Non-pigmented ciliary epithelial cell (primary cell): ENCODE measurements around the gene CTIF.

Source experiments
- DNase-seq: peaks from one replicate; pipeline ENCODE4 v3.0.0-alpha.2; 2010; ENCODE audit warnings: low read depth

The CTIF gene

GRCh38 chr18:48753691-48754090 is 214.9 kb downstream of the CTIF start:
- no peak for DNase-seq

DNA sequence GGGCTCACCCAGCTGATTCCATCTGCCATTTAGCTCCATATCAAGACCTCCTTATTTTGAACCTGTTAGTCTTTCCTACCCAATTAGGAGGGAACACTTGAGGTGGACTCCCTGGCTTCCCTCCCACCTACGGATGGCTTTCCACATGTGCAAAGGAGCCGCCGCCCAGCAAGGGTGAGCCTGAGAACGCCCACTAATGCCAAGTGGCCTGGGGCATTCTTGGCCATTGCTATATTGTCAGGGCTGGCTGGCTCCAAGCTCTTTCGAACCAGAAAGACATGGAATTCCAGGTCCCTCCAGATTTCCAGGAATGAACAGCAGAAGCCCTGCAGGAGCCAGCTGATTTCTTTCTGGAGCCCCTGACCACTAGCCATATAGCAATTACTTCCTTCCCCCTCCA is 215.7 kb downstream of the CTIF start:
- no peak for DNase-seq

- no peak for DNase-seq
These were observed 216.2 kb downstream of the CTIF start for GRCh38 chr18:48754993-48755473.

DNA sequence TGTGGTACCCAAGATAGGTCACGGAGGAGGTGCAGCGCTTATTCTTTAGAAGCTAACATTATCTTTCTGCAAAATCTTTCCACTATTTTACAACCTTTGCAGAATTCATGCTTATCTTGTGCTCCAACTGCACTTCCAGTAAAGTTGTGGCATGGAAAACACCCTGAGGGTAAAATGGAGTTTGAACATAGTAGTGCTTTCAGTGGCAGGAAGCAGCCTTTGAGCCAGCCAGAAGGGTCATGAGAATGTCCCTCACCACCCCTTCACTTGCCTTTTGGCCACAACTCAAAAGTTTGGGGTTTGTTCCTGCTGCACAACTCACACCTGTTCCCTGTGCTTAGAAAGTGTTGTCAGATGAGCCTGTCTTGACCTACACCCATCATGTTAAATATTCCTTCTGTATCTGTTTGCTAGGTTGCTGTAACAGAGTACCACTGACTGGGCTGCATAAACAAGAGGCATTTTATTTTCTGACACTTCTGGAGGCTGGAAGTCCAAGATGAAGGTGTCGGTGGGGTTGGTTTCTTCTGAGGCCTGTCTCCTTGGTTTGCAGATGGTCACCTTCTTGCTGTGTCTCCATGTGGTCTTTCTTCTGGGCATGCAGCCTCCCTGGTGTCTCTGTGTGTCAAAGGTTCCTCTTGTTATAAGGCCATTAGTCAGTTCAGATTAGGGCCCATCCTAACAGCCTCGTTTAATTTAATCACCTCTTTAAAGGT is 217.8 kb downstream of the CTIF start:
- DNase-seq = no peak

GRCh38 chr18:48757367-48757766 is 218.5 kb downstream of the CTIF start:
- no peak for DNase-seq

DNA sequence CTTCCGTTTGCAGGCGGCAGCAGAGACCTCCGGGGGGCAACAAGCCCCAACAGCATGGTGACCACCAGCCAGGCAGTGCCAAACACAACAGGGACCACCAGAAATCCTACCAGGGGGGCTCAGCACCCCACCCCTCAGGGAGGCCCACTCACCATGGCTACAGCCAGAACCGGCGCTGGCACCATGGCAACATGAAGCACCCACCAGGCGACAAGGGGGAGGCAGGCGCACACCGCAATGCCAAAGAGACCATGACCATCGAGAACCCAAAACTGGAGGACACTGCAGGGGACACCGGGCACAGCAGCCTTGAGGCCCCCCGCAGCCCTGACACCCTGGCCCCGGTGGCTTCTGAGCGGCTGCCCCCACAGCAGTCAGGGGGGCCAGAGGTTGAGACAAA is 219.1 kb downstream of the CTIF start:
- DNase-seq = no peak

- no peak for DNase-seq
These were observed 222.8 kb downstream of the CTIF start for GRCh38 chr18:48761582-48761981.

- no peak for DNase-seq
These were observed 223.2 kb downstream of the CTIF start for GRCh38 chr18:48762022-48762421.

- no peak for DNase-seq
These were observed 224.2 kb downstream of the CTIF start for GRCh38 chr18:48762836-48763718.

DNA sequence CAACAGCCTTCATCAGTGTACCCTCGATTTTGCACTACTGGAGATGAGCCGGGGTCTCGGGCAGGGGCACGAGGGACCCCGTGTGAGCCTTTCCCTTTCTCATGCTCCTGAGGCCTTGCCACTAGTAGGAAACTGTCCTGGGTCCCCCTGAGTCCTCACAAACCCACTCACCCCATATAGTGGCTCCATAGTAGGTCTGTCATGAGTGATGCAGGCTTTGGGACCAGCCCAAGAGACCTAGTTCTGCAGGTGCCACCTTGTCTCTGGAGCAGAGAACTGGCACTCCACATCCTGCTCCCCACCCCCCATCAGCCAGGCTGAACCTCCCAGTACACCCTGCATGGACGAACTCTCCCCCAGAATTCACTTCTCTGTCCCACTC is 224.9 kb downstream of the CTIF start:
- DNase-seq = no peak

DNA sequence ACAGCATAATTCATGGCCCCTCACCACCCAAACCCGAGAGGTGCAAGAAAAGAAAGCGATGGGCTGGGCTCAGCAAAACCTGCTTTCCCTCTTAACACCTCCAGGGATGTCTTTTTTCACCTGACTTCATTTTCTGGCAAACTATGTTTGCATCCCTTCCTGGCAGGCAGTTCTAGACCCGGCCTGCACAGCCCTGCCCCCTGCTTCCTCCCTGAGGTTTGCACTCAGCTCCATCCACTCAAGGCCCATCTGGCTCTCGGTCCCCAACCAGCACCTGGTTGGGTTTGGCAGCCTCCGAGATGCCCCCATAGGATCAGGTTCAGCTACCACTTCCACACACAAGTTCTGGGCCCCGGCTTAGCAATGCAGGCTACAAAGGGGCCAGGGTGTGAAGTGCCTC is 226.2 kb downstream of the CTIF start:
- DNase-seq = no peak

DNA sequence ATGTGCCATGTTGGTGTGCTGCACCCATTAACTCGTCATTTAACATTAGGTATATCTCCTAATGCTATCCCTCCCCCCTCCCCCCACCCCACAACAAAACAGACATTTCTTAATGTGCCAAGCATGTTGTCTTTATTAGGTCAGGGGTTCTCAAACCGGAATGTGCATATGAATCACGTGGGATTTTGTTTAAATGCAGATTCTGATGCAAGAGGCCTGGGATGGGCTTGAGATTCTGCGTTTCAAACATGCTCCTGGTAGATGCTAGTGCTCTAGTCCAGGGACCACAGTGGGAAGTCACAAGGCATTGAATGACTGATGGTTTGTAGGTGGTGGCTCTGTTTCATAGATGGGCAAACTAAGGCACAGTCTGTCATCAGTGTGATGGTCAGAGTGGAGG is 227.2 kb downstream of the CTIF start:
- no peak for DNase-seq

GRCh38 chr18:48766487-48766886 is 227.7 kb downstream of the CTIF start:
- no peak for DNase-seq

DNA sequence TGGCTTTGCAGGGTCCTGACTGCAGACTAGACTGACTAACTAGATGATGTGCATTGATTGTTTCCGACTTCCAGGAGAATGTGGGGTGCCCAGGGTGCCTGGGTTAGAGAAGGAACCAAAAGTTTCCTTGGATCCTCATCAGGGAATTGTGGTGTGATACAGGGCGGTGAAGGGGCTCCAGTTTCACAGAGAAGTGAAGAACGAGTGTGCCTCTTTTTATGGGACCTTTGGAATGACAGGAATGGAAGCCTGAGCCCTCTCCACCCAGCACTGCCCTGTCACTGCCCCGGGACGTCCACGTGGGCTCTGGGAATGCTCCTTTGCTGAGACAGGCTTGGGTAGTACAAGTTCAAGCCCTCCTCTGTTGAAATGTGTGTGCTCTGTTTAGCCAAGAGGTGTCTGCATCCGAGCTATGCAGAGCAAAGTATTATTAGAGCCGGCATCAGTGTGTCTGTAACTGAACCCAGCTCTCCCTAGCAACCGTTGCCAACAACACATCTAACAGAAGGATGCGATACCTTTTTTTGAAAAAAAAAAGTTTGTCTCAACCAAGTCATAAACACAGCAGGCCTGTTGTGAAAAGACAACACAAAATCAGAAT is 228.4 kb downstream of the CTIF start:
- DNase-seq = no peak

DNA sequence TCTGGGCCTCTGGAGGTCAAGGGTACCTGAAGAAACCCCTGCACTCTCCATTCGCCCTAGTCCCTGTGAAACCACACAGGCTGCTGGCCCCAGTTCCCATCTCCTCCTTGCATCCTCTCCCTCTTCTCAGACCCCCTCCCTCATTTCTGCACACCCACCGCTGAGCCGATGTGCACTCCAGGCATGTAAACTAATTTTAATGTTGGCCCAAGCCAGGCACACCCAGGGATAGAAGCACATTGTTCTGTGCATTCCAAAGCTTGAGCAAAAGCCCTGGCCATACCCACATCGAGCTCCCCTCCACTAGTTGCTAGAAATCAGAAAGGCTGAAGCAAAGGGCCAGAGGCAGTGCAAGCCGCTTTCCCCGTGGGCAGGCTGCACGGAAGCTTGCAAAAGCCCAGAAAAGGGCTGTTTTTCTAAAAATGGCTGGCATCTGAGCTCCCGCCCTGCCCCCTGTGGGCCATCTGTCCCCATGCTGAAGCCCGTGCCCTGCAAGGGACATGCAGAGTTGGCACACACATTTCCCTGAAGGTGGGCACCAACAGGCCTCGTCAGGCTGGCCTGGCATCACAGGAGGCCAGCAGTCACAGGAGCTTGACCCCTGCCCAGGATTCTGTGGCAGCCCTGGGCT is 230.3 kb downstream of the CTIF start:
- no peak for DNase-seq

GRCh38 chr18:48770243-48770642 is 231.4 kb downstream of the CTIF start:
- no peak for DNase-seq

GRCh38 chr18:48771641-48772375 is 233.0 kb downstream of the CTIF start:
- no peak for DNase-seq

DNA sequence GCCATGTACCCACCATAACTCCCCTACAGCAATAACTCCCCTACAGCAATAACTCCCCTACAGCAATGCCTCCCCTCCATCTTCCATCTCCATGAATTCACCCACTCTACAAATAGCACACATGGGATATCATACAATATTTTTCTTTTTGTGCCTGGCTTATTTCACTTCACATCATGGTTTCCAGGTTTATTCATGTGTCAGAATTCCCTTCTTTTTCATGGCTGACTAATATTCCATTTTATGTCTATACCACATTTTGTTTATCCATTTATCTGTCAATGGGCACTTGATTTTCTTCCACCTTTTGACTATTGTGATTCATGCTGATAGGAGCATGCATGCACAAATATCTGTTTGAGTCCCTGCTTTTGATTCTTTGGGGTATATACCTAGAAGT is 233.6 kb downstream of the CTIF start:
- no peak for DNase-seq

GRCh38 chr18:48773821-48774220 is 235.0 kb downstream of the CTIF start:
- no peak for DNase-seq

DNA sequence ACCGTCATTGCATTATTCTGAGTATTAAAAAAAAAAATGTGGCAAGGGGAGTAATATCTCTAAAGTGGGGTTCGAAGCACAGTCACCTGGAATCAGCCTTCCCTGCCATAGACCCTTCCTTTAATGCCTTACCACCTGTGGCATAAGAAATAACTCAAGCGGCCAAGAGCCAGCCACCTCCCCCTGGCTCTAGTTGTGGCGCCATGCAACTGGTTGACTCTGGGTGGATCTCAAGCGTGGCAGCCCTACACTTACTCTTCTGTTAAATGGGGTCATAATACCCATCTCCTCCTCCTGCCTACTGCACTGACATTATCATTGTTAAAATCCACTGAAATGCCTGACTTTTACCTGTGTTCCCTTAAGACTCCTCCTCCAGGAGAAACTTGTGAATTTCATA is 236.1 kb downstream of the CTIF start:
- no peak for DNase-seq

GRCh38 chr18:48775372-48776155 is 236.7 kb downstream of the CTIF start:
- no peak for DNase-seq
